HG03575 (cell line): ENCODE measurements around the gene ZNF669.

Experiments
- ATAC-seq: cut with Tn5 transposase; IDR thresholded peaks from one replicate; pipeline ENCODE4 v1.9.1; 2021; ENCODE audit not compliant: unreplicated experiment, insufficient number of reproducible peaks, low FRiP score; ENCODE audit errors: extremely low read depth

Gene ZNF669

GRCh38 chr1:247112479-247112781 is 8.3 kb upstream of the ZNF669 start:
- ATAC-seq: no peak

GRCh38 chr1:247111700-247112478 is 7.7 kb upstream of the ZNF669 start:
- no peak for ATAC-seq

- ATAC-seq: no peak
Observed at GRCh38 chr1:247111259-247111699, 7.1 kb upstream of the ZNF669 start.

GRCh38 chr1:247110627-247111258 is 6.6 kb upstream of the ZNF669 start:
- no peak for ATAC-seq

GRCh38 chr1:247107694-247108093 is 3.5 kb upstream of the ZNF669 start:
- ATAC-seq: no peak

- ATAC-seq: no peak
Observed at GRCh38 chr1:247105966-247106365, 1.8 kb upstream of the ZNF669 start.

- no peak for ATAC-seq
Observed at GRCh38 chr1:247104965-247105364, 809 bp upstream of the ZNF669 start.

GRCh38 chr1:247102381-247102780 is 1.8 kb downstream of the ZNF669 start:
- no peak for ATAC-seq

- ATAC-seq: no peak
Observed at GRCh38 chr1:247100676-247101279, 3.4 kb downstream of the ZNF669 start.

GRCh38 chr1:247096958-247097357 is 7.2 kb downstream of the ZNF669 start:
- ATAC-seq: no peak

GRCh38 chr1:247096544-247096943 is 7.6 kb downstream of the ZNF669 start:
- ATAC-seq: no peak

GRCh38 chr1:247096112-247096511 is 8.0 kb downstream of the ZNF669 start:
- ATAC-seq: no peak

GRCh38 chr1:247090455-247090854 is 13.7 kb downstream of the ZNF669 start:
- ATAC-seq: no peak

GRCh38 chr1:247089616-247090375 is 14.4 kb downstream of the ZNF669 start:
- ATAC-seq: no peak

GRCh38 chr1:247088967-247089366 is 15.2 kb downstream of the ZNF669 start:
- no peak for ATAC-seq

GRCh38 chr1:247087256-247087655 is 16.9 kb downstream of the ZNF669 start:
- no peak for ATAC-seq

GRCh38 chr1:247085310-247085709 is 18.8 kb downstream of the ZNF669 start:
- no peak for ATAC-seq

GRCh38 chr1:247084771-247085170 is 19.4 kb downstream of the ZNF669 start:
- no peak for ATAC-seq

GRCh38 chr1:247079141-247079874 is 24.8 kb downstream of the ZNF669 start:
- ATAC-seq: no peak
